ENCODE data around the gene SESN1.
"Not testable (repeated sequence)": the region's sequence is repeated elsewhere in the genome, so short reads cannot be mapped to it uniquely, and the experiment has no call there.

DNA sequence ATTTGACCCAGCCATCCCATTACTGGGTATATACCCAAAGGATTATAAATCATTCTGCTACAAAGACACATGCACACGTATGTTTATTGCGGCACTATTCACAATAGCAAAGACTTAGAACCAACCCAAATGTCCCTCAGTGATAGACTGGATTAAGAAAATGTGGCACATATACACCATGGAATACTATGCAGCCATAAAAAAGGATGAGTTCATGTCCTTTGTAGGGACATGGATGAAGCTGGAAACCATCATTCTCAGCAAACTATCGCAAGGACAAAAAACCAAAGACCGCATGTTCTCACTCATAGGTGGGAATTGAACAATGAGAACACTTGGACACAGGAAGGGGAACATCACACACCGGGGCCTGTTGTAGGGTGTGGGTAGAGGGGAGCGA is 41.4 kb upstream of the SESN1 start:
- not testable (repeated sequence) for TF ChIP-seq POLR2AphosphoS5, POLR2A (IDR thresholded peaks at IDR 0.05; ENCODE audit: low read depth, low read length)

Data from GM12891 (cell line).